Neural cell (in vitro differentiated cells): ENCODE results near the gene ENAM.

Experiments used
- EZH2 ChIP-seq: fragments of 200-600, 300-800 bp; shearing (Covaris generic), sonication (generic); IDR thresholded peaks from 2 replicates; pipeline ENCODE4 v1.6.1; 2014; ENCODE audit warnings: antibody characterized with exemption, low read length, borderline replicate concordance, mild to moderate bottlenecking; ENCODE audit not compliant: insufficient read depth, poor library complexity, severe bottlenecking
- POLR2AphosphoS5 ChIP-seq: IDR thresholded peaks from 2 replicates; pipeline ENCODE4 v1.6.1; 2012
- TF ChIP-seq, protein P1 (sequence below): fragments of 450-650 bp; IDR thresholded peaks from 2 replicates; pipeline ENCODE4 v1.5.1; 2014; ENCODE audit warnings: antibody characterized with exemption, mild to moderate bottlenecking, moderate library complexity; ENCODE audit not compliant: poor library complexity, severe bottlenecking
- TF ChIP-seq, protein P2 (sequence below): IDR thresholded peaks from 2 replicates; pipeline ENCODE4 v1.6.1; 2012; ENCODE audit warnings: borderline replicate concordance

DNA sequence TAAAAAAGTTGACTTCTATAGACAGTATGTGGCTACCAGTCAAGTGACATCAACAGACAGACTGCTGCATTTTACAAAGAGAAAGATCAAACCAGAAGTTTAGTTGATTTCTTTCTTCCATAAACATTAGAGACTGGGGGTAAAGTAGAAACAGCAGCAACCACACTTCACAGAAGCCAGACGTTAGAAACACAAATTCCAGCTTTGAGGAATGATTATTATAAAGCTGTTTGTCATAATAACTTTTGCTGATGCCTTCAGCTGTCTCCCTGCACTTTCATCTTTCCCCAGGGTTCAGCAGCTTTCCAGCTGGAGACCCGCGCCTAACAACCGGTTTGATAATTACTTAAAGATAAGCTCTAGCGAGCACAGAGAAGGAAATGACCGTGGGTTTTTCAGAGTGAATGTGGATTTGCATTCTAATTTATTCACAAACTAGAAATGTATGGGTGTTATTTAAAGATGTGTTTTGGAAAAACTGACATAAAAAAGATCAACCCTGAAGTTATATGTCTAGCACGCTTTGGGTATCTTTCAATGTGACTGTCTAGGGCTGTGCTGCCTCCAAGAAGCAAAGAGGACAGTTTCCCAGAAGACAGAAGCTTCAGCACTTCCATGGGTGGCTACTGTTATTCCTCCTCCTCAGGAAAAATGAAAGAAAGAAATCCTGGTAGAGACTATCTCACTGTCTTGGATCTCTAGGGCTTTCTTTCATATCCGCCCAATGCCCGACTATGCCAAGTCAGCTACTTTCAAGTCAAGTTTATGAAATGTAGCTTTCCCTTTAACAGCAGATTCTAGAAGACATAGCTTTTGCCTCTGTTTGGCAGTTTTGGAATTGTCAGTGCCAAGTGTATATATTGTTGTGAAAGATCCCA lies 15.0 kb upstream of the ENAM start:
- TF ChIP-seq, protein P1, sequence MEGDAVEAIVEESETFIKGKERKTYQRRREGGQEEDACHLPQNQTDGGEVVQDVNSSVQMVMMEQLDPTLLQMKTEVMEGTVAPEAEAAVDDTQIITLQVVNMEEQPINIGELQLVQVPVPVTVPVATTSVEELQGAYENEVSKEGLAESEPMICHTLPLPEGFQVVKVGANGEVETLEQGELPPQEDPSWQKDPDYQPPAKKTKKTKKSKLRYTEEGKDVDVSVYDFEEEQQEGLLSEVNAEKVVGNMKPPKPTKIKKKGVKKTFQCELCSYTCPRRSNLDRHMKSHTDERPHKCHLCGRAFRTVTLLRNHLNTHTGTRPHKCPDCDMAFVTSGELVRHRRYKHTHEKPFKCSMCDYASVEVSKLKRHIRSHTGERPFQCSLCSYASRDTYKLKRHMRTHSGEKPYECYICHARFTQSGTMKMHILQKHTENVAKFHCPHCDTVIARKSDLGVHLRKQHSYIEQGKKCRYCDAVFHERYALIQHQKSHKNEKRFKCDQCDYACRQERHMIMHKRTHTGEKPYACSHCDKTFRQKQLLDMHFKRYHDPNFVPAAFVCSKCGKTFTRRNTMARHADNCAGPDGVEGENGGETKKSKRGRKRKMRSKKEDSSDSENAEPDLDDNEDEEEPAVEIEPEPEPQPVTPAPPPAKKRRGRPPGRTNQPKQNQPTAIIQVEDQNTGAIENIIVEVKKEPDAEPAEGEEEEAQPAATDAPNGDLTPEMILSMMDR = no peak
- TF ChIP-seq, protein P2, sequence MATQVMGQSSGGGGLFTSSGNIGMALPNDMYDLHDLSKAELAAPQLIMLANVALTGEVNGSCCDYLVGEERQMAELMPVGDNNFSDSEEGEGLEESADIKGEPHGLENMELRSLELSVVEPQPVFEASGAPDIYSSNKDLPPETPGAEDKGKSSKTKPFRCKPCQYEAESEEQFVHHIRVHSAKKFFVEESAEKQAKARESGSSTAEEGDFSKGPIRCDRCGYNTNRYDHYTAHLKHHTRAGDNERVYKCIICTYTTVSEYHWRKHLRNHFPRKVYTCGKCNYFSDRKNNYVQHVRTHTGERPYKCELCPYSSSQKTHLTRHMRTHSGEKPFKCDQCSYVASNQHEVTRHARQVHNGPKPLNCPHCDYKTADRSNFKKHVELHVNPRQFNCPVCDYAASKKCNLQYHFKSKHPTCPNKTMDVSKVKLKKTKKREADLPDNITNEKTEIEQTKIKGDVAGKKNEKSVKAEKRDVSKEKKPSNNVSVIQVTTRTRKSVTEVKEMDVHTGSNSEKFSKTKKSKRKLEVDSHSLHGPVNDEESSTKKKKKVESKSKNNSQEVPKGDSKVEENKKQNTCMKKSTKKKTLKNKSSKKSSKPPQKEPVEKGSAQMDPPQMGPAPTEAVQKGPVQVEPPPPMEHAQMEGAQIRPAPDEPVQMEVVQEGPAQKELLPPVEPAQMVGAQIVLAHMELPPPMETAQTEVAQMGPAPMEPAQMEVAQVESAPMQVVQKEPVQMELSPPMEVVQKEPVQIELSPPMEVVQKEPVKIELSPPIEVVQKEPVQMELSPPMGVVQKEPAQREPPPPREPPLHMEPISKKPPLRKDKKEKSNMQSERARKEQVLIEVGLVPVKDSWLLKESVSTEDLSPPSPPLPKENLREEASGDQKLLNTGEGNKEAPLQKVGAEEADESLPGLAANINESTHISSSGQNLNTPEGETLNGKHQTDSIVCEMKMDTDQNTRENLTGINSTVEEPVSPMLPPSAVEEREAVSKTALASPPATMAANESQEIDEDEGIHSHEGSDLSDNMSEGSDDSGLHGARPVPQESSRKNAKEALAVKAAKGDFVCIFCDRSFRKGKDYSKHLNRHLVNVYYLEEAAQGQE = no peak
- TF ChIP-seq POLR2AphosphoS5 = no peak
- no peak for TF ChIP-seq EZH2
